GM18498 (cell line): Measurements from ENCODE around the gene PKD1L1.
"Not testable (repeated sequence)": the region's sequence is repeated elsewhere in the genome, so short reads cannot be mapped to it uniquely, and the experiment has no call there.

Experiments
- ATAC-seq: cut with Tn5 transposase; IDR thresholded peaks from one replicate; pipeline ENCODE4 v1.9.1; 2021; ENCODE audit warnings: mild to moderate bottlenecking, moderate library complexity; ENCODE audit not compliant: unreplicated experiment

Gene PKD1L1

DNA sequence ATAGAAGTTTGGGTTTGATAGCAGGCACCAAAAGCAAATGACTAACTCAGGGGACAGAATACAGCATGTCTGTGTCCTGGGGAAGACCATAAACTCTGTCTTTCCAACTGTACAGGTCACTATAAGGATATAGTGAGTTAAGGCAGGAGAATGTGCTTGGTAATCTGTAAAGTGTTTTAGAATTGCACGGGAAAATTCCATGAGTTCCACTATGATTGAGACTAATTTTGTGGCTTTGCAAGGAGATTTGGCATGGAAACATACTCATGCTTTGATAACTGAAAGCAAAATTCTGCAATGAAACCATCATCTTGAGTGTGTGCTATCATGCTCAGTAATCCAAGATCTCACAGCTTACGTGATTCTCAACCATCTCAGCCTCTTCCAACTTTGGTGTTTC, 152.6 kb downstream of the PKD1L1 start:
- ATAC-seq = no peak

DNA sequence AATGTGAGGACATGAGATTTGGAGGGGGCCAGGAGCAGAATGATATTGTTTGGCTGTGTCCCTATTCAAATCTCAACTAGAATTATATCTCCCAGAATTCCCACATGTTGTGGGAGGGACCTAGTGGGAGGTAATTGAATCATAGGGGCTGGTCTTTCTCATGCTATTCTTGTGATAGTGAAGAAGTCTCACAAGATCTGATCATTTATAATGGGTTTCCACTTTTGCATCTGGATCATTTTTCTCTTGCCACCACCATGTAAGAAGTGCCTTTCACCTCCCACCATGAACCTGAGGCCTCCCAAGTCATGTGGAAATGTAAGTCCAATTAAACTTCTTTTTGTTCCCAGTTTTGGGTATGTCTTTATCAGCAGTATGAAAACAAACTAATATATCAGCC, 153.1 kb downstream of the PKD1L1 start:
- ATAC-seq = not testable (repeated sequence)

DNA sequence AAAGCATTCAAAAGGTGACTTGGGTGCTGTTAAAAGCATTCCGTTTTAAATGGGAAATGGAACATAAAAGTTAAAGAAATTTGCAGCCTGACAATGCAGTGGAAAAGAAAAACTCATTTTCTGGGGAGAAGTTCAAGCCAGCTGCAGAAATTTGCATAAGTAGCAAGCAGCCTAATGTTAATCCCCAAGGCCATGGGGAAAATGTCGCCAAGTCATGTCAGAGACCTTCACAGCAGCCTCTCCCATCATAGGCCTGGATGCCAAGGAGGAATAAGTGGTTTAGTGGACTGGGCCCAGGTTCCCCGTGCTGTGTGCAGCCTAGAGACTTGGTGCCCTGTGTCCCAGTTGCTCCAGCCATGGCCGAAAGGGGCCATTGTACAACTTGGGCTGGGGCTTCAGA, 154.2 kb downstream of the PKD1L1 start:
- no peak for ATAC-seq

DNA sequence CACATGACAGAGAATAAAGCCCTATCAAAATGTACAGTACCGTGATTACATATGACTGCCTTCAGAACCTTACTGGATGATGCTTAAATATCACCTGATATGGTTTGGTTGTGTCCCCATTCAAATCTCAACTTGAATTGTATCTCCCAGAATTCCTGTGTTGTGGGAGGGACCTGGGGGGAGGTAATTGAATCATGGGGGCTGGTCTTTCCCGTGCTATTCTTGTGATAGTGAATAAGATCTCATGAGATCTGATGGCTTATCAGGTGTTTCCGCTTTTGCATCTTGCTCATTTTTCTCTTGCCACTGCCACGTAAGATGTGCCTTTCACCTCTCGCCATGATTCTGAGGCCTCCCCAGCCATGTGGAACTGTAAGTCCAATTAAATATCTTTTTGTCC, 155.1 kb downstream of the PKD1L1 start:
- ATAC-seq = not testable (repeated sequence)

DNA sequence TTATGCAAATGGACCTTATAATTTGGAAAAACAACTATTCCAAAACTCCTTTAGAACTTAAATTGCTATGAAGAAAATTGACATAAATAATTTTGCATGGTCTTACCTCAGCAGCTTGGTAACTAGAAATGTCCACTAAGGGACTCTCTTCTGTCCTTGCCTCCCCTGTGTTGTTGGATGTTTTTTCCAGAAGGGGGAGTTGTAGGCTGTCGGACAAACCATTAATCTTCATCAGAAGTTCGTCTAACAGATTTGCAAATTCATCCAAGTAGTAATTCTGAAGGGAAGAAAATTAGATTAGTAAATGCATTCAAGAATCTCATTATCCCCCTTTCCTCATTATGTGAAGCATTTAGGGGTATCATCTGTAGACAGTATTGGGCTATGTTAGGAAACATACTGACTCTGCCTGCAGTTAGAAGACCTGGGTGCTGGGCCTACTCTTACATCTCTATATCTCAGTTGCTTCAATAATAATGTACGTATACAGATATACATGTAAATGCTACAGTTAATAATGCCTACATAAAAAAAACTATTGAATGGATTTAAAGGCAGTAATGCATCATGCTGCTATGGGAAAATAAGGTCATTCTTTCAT, 155.6 kb downstream of the PKD1L1 start:
- ATAC-seq = no peak

DNA sequence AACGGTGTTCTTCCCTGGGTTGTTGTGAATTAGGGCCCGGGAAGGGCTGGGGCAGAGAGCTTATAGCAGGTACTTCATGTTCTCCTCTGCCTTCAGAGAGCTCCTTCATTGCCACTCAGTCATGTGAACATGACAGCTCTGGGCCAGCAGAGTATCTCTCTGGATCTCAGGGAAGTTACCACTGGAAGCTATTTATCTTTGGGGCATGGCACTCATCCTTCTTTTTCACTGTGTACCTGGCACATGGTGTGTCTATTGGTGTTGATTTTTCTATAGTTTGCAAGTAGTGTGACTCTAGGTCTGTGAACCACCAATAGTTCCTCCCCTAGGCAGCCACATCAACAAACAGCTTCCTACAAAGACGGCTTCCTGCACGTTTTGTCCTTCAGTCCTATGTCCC, 156.6 kb downstream of the PKD1L1 start:
- ATAC-seq = no peak

DNA sequence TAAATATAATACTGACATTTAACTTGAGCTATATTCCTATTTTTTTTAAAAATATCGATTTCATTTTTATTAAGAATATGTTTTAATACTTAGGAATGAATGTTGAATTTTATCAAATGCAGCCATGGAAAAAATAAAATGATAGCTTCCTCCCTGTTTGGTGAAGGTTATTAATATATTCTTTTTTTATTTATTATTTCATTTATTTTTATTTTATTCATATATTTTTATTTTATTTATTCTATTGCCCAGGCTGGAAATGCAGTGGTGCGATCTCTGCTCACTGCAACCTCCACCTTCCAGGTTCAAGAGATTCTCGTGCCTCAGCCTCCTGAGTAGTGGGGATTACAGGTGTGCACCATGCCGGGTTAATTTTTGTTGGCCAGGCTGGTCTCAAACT, 160.2 kb downstream of the PKD1L1 start:
- no peak for ATAC-seq

DNA sequence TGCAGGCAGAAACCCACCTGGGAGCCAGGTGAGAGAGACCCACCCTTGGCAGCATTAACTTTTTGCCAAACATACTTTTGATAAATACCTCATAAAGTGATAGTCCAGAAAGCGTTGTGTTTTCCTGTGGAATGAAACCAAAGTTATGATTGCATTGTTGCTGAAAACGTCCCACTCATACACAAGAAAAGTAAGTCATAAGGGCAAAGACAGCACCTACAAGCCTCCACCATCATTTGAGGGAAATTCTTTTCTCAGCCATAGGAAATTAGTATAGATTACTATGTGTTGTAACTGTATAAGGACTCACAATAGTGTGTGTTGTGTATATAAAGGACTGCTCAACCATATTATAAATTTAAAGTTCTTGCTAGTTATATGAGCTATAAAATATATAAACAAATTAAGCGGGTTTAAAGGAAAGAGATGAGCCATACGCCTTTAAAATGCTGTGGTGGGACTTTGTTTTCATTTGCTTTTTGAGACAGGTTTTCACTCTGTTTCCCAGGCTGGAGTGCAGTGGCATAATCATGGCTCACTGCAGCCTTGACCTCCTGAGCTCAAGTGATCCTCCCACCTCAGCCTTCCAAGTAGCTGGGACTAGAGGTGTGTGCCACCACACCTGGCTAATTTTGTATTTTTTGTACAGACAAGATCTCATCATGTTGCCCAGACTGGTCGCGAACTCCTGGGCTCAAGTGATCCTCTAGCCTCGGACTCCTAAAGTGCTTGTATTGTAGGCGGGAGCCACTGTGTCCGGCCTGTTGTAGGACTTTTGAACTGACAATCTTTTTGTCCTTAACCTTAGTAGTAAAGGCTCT, 160.8 kb downstream of the PKD1L1 start:
- no peak for ATAC-seq

DNA sequence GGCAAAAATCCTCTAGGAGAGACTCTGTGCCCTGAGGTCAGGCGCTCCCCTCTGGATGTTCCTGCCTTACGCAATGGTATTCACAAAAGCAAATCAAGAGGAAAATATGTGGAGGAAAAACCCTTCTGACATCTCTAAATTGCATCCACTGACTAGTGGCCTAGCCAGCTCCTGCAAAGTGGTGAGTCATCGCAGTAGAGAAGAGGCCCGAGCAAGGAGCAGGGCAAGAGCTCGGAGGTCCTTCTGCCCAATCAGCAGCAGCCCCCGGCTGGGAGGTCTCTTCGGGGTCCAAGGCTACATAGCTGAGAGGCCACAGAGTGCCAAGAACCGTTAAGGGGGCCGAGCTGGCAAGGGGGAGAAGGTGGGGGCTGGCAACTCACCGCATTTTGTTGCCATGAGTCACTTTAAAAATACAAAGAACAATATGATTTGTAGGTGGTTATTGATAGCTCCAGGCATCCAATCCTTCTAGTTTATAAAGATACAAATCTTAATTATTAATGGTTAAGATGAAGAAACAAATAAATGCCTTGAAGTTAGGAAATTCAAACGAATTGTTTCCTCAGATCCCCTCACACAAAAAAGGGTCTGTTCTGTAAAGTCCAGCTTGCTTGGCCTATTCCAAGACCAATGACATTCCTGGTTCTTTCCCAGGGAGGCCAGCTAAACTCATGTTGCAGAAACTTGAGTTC, 161.6 kb downstream of the PKD1L1 start:
- no peak for ATAC-seq

DNA sequence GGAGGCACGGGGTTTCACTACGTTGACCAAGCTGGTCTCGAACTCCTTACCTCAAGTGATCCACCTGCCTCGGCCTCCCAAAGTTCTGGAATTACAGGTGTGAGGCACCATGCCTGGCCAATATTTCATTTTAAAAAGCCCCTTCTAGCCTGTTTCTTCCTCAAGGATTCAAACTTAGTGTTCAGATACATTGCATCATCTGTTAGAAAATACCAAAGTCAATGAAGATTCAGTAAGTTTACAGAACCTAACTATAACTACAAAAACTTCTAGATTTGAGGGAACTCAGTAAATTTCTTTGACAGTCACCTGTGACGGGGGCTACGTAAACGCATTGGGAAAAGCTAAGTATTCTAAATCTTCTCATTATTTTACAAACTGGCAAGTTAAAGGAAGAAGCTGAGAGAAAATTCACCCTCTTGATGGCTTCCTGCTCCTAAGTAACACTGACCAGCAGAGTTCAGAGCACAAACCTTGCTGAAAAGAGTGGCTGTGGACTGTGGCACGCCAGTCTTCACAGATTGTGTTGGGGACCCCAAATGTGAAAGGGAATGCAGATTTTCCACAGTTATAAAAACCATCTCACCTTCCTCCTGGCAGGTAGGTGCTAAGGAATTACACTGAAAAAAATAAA, 162.2 kb downstream of the PKD1L1 start:
- no peak for ATAC-seq

DNA sequence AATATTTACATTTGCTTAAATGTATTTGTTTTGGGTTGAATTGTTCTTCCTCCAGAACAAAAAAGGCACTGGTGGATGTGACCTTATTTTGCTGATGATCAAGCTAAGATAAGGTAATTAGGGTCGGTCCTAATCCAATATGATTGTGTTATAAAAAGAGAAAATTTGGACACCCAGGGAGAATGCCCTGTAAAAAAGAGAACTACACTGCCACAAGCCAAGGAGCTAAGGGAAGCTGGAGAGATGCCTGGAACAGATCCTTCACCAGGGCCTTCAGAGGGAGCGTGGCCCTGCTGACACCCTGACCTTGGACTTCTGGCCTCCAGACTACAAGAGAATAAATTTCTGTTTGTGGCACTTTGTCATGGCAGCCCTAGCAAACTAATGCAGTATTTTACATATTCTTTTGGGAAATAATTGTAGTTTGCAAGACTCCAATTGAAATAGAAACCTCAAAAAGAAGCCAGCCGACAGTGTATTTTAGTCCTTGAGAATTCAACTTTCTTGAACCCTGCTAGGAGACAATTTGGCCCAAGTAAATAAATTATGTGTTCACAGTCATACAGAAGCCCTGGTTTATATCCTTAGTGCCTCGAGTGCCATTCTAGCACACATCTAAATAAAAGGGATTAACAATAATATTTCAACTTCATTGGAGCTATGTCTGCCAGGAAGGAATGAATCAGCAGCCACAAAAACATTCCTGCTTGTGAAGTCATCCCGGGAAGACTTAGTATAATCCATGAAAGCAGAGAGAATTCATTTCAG, 164.6 kb downstream of the PKD1L1 start:
- ATAC-seq = no peak

DNA sequence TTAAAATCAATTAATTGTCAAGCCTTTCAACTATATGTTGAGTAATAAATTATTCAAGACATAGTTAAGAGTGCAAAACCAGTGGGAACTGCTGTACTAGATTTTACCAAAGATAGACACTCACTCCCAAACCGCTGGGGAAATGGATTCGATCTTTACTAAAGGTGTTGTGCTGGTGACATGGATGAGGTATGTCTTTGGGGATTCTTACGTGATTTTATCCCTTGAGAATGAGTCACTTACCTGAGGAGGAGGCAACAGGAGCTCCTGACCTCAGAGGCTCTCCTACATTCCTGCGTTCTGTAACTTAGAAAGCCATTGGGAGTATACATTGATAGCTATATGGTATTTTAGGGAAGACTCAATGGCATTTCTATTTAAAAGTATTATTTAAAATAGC, 165.5 kb downstream of the PKD1L1 start:
- no peak for ATAC-seq

DNA sequence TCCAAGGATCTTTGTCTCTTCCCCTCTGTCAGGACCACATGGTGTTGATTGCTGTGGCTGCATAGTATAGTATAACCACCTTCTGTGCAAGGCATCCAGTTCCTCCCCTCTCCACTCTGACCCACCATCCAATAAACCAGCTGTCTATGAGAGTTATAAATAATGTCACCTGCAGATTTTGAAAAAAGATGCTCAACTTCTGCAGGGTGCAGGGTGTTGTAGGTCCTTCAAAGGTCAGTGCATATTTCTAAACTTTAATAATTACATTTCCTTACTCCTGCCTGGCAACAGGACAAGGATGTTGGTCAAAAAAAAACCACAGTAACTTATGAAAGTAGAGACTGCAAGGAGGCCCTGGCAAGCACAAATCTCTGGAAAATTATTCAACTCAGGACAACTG, 166.2 kb downstream of the PKD1L1 start:
- ATAC-seq = no peak

DNA sequence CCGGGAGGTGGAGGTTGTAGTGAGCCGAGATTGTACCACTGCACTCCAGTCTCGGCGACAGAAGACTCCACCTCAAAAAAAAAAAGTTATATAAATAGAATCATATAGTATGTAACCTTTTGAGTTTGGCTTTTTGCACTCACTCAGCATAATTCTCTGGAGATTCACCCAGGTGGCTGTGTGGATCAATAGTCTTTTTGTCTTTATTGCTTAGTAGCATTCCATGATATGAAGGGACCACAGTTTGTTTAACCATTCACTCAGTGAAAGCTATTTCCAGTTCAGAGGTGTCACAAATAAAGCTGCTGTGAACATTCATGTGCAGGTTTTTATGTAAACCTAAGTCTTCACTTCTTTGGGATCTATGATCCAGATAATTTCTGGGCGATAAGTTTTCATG, 167.7 kb downstream of the PKD1L1 start:
- no peak for ATAC-seq

DNA sequence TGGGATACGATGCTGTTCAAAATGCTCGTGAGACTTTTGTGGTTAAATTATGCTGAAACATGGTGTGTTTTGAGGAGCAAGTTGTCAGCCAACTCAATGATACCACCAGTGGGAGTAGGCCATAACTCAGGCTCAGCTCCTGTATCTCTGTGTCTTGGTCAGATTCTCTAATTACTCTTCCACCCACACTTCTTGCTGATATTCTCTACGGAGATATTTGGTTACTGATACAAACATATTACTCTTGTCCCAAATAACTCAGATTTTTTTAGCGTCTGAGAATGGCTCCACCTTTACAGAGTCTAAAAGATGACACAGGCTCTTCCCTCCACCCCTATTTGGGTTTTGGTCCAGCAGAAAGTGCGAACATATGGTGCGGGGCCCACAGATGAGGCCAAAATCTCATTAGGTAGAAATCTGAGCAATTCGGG, 168.9 kb downstream of the PKD1L1 start:
- ATAC-seq = no peak

DNA sequence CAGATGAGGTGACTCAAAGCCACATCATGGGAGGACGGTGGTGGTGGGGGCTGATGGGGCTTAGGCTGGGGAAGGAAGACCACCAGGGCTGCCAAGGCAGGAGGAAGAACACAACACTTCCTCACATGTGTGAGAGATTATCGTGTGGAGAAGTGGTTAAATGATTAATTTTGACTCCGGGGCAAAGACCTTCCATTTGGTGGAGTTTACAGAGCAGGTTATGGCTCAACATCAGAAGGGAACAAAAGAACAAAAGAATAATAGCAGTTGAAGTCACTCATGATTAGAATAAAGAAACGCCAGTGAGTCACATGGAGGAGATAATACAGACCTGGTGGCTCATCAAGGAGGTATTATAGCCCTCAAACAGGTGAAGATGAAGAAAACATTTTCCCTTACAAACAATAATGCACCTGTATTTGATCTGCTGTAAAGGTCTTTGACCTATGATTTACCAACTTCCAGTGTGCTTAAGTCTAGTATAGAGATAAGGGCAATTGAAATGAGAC, 170.1 kb downstream of the PKD1L1 start:
- no peak for ATAC-seq

DNA sequence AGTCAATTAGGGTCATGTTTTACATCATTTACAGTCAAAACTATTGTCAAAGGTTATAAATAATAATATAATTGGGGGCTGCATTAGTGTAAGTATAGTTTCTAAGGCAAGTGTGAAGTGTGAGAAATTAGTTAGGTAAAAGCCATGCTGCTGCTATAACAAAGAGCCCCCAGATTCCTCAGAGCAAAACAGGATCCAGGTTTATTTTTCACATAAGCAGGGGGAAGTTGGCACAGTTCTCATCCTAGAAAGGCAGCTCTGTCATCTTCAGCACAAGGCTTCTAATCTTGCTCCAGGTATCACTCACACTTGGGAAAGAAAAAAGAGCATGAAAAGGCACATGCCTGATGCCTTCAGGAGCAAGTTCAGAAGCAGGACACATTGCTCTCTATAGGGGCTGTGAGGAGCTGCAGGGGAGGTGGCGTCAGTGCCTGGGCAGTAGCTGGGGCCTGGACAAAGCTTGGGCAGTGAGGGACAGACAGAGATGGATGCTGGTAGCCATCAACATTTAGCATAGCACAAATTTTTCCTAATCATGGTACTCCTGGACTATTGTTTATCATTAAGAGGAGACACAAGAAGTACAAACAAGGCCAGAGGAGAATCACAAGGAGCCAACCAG, 170.6 kb downstream of the PKD1L1 start:
- no peak for ATAC-seq

DNA sequence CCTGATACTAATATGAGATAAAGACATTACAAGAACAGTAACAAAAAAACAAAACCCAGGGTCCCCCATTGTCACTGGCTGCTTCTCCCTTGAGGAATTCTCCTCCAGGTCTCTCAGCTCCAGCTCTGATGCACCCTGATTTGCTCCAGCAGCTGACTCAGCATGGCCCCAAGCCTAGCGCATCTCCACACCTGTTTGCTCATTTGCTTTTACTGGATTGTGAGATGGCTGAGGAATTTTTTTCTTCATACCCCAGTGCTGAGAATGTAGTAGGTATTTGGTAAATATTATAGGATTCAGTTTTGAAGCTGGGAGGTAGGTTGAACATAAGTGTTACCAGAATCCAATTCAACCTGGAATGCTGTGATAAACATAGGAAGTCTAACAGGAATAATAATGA, 171.9 kb downstream of the PKD1L1 start:
- no peak for ATAC-seq

DNA sequence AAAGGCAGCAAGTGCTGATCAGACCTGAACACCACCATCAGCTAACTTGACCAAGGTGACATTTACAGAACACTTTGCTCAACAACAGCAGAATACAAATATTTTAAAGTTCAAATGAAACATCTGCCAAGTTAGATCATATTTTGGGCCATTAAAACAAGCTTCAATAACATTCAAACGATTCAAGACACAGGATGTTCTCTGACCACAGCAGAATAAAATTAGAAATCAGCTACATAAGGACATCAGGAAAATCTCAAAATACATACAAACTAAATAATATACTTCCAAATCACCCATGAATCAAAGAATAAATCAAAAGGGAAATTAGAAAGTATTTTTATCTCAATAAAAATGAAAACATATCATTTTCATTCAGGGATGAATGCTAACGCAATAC, 173.0 kb downstream of the PKD1L1 start:
- no peak for ATAC-seq

DNA sequence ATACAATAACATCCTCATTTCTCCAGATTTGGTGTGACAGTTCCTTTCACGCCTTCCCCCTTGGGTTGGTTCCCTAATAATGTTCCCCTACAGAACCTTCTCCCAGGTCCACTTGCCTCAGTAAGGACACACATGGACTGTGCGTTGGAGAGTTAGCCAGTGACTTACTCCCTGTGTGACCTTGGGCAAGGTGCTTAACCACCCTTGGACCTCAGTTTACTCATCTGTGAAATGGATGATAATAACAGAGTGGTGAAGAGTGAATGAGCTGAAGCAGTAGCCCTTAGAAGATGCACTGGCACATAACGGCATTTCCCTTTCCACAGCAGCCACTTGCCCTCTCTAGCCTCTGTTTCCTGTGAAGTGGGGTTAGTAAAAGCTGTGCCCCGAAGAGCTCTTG, 175.8 kb downstream of the PKD1L1 start:
- ATAC-seq = no peak
